H1 (cell line): ENCODE results near the gene LCA5. TPM values are rescaled to one million over a fixed set of nuclear protein-coding genes. Genes with fewer than 3 reads are reported as not detected.

Experiments used
- CTCF ChIA-PET: fragments of 300-600 bp; sonication (Branson Sonifier 250); formaldehyde crosslinking; loops from one replicate; lab custom pipeline; 2021; ENCODE audit not compliant: partially characterized antibody; lab: Charles Lee
- POLR2A ChIA-PET: fragments of 300-600 bp; sonication (Branson Sonifier 250); formaldehyde crosslinking; loops from one replicate; lab custom pipeline; 2021; ENCODE audit warnings: inconsistent platforms; ENCODE audit not compliant: partially characterized antibody; lab: Charles Lee
- DNase-seq, 2 experiments: peaks; one replicate each; pipeline versions ENCODE4 v3.0.0 to v3.0.0-alpha.2; 2010 to 2022; ENCODE audit warnings: low spot score in 2 of 2, low read depth in 1 of 2, mixed read lengths in 1 of 2
- FAIRE-seq: peaks from 2 replicates; lab custom pipeline; 2011; peaks lifted over from hg19 to GRCh38; lab: Jason Lieb, UNC
- H2AFZ ChIP-seq: 2 replicates; pipeline ENCODE4 v1.8.1; 2012; ENCODE audit warnings: low read length, inconsistent platforms
- H2AK5ac ChIP-seq: 2 replicates; pipeline ENCODE4 v1.6.1; 2013; ENCODE audit warnings: low read depth, low read length
- H2BK120ac ChIP-seq: replicated peaks from 2 replicates; pipeline ENCODE3; 2013; ENCODE audit warnings: low read depth, low read length, inconsistent platforms
- H2BK12ac ChIP-seq: 2 replicates; pipeline ENCODE4 v1.6.1; 2013; ENCODE audit warnings: low read depth, low read length
- H2BK15ac ChIP-seq: 2 replicates; pipeline ENCODE4 v1.6.1; 2013; ENCODE audit warnings: low read length
- H2BK20ac ChIP-seq: 2 replicates; pipeline ENCODE4 v1.6.1; 2013; ENCODE audit warnings: low read length
- H2BK5ac ChIP-seq: 2 replicates; pipeline ENCODE4 v1.6.1; 2013; ENCODE audit warnings: low read depth, low read length
- H3K14ac ChIP-seq: 2 replicates; pipeline ENCODE4 v1.6.1; 2013; ENCODE audit warnings: inconsistent platforms; ENCODE audit not compliant: insufficient read length
- H3K18ac ChIP-seq: 2 replicates; pipeline ENCODE4 v1.6.1; 2013; ENCODE audit warnings: low read length; ENCODE audit errors: extremely low read depth
- H3K23ac ChIP-seq: 2 replicates; pipeline ENCODE4 v1.6.1; 2013; ENCODE audit warnings: inconsistent platforms; ENCODE audit not compliant: insufficient read length
- H3K23me2 ChIP-seq: 2 replicates; pipeline ENCODE4 v1.6.1; 2013; ENCODE audit warnings: low read depth, low read length
- H3K27ac ChIP-seq: 2 replicates; pipeline ENCODE4 v1.6.1; 2011; ENCODE audit warnings: low read depth, low read length, inconsistent platforms
- H3K27me3 ChIP-seq, 4 experiments: replicated peaks in 1 of 4; 1 replicate in 1 of 4; 2 replicates in 3 of 4; pipeline versions ENCODE4 v1.6.1 to v1.8.1; 2011 to 2013; ENCODE audit warnings: low read length in 3 of 4, mild to moderate bottlenecking in 3 of 4, inconsistent platforms in 2 of 4, mixed read lengths in 2 of 4, moderate library complexity in 1 of 4; ENCODE audit not compliant: control insufficient read depth in 3 of 4, insufficient read depth in 3 of 4; ENCODE audit errors: extremely low read depth in 1 of 4
- H3K36me3 ChIP-seq, 4 experiments: 2 replicates each; pipeline versions ENCODE4 v1.6.1 to v1.8.1; 2011 to 2013; ENCODE audit warnings: mild to moderate bottlenecking in 4 of 4, low read length in 3 of 4, moderate library complexity in 2 of 4, control low read depth in 1 of 4, inconsistent platforms in 1 of 4; ENCODE audit not compliant: insufficient read depth in 4 of 4, control insufficient read depth in 2 of 4
- H3K4ac ChIP-seq: replicated peaks from 2 replicates; pipeline ENCODE3; 2013; ENCODE audit warnings: low read length, low read depth, mixed read lengths, inconsistent platforms; ENCODE audit not compliant: insufficient read length
- H3K4me1 ChIP-seq, 4 experiments: replicated peaks in 1 of 4; 1 replicate in 1 of 4; 2 replicates in 3 of 4; pipeline versions ENCODE4 v1.6.1 to v1.8.1; 2011 to 2013; ENCODE audit warnings: low read length in 3 of 4, inconsistent platforms in 2 of 4, mixed read lengths in 1 of 4; ENCODE audit not compliant: insufficient read depth in 4 of 4, control insufficient read depth in 3 of 4
- H3K4me2 ChIP-seq, 2 experiments: 2 replicates each; pipeline versions ENCODE4 v1.6.1 to v1.8.1; 2011 to 2013; ENCODE audit warnings: low read depth in 2 of 2, low read length in 2 of 2, control low read depth in 1 of 2, inconsistent platforms in 1 of 2, mild to moderate bottlenecking in 1 of 2; ENCODE audit not compliant: insufficient read depth in 1 of 2
- H3K4me3 ChIP-seq, 4 experiments: fragments of 200-600, 300-600 bp in 1 of 4; sonication (generic), shearing (Covaris generic), sonication (Bioruptor Twin) in 1 of 4; 2 replicates each; pipeline versions ENCODE4 v1.5.1 to v1.8.1; 2011 to 2016; ENCODE audit warnings: low read length in 4 of 4, low read depth in 3 of 4, control low read depth in 2 of 4, inconsistent platforms in 2 of 4, mild to moderate bottlenecking in 2 of 4, mixed read lengths in 1 of 4, moderate library complexity in 1 of 4; ENCODE audit not compliant: insufficient read depth in 2 of 4; ENCODE audit errors: extremely low read depth in 1 of 4
- H3K56ac ChIP-seq: replicated peaks from 2 replicates; pipeline ENCODE3; 2013; ENCODE audit warnings: low read depth, mild to moderate bottlenecking, mixed read lengths, low read length, inconsistent platforms; ENCODE audit not compliant: insufficient read length
- H3K79me1 ChIP-seq: 2 replicates; pipeline ENCODE4 v1.6.1; 2013; ENCODE audit warnings: low read depth, low read length, control low read depth
- H3K79me2 ChIP-seq, 2 experiments: 2 replicates each; pipeline versions ENCODE4 v1.6.1 to v1.8.1; 2012 to 2013; ENCODE audit warnings: low read length in 2 of 2, mild to moderate bottlenecking in 2 of 2, inconsistent platforms in 1 of 2; ENCODE audit not compliant: insufficient read depth in 2 of 2, control insufficient read depth in 1 of 2
- H3K9ac ChIP-seq, 4 experiments: replicated peaks in 1 of 4; 1 replicate in 1 of 4; 2 replicates in 3 of 4; pipeline versions ENCODE4 v1.6.1 to v1.8.1; 2011 to 2013; ENCODE audit warnings: low read depth in 3 of 4, low read length in 3 of 4, control low read depth in 2 of 4, mild to moderate bottlenecking in 2 of 4, moderate library complexity in 2 of 4, inconsistent platforms in 1 of 4; ENCODE audit errors: extremely low read depth in 1 of 4
- H3K9me3 ChIP-seq, 2 experiments: 2 replicates each; pipeline versions ENCODE4 v1.6.1 to v1.8.1; 2012 to 2013; ENCODE audit warnings: mild to moderate bottlenecking in 2 of 2, moderate library complexity in 2 of 2, control low read depth in 1 of 2, inconsistent platforms in 1 of 2, low read depth in 1 of 2, low read length in 1 of 2, mixed read lengths in 1 of 2; ENCODE audit not compliant: insufficient read depth in 2 of 2
- H4K20me1 ChIP-seq, 2 experiments: replicated peaks in 1 of 2; 2 replicates each; pipeline versions ENCODE3 to v1.8.1; 2011 to 2013; ENCODE audit warnings: inconsistent platforms in 2 of 2, low read length in 2 of 2, mild to moderate bottlenecking in 1 of 2; ENCODE audit not compliant: insufficient read depth in 2 of 2, control insufficient read depth in 1 of 2
- H4K5ac ChIP-seq: 2 replicates; pipeline ENCODE4 v1.6.1; 2013; ENCODE audit warnings: low read length, low read depth, mixed read lengths, inconsistent platforms; ENCODE audit not compliant: insufficient read length
- H4K8ac ChIP-seq: 2 replicates; pipeline ENCODE4 v1.8.0; 2013; ENCODE audit warnings: mild to moderate bottlenecking, moderate library complexity, low read length, inconsistent platforms; ENCODE audit not compliant: insufficient read depth; ENCODE audit errors: extremely low read depth
- H4K91ac ChIP-seq: replicated peaks from 2 replicates; pipeline ENCODE3; 2013; ENCODE audit warnings: low read length, mixed read lengths, inconsistent platforms; ENCODE audit not compliant: insufficient read length
- HDAC2 ChIP-seq, 2 experiments: fragments of 300-600 bp in 1 of 2; sonication (generic) in 1 of 2; IDR thresholded peaks; 2 replicates each; pipeline ENCODE4 v1.6.1; 2011 to 2012; ENCODE audit warnings: low read depth in 2 of 2, low read length in 2 of 2, mild to moderate bottlenecking in 2 of 2, moderate library complexity in 2 of 2, borderline replicate concordance in 1 of 2, inconsistent platforms in 1 of 2
- WGBS, 2 experiments: shearing (Covaris generic) in 1 of 2; methylation state at CpG; one replicate each; pipeline versions ENCODE4 v1.1.6 to v1.1.7; 2013 to 2015; ENCODE audit warnings: low lambda C conversion rate in 2 of 2, mixed read lengths in 2 of 2, inconsistent platforms in 1 of 2, low coverage in 1 of 2, missing lambda C conversion rate in 1 of 2; ENCODE audit not compliant: insufficient replicate concordance in 2 of 2, insufficient coverage in 1 of 2, insufficient read length in 1 of 2; ENCODE audit errors: extremely low coverage in 1 of 2, missing lambda C conversion rate in 1 of 2; 5-methylcytosine and 5-hydroxymethylcytosine counted together
- polyA plus RNA-seq, 7 experiments: library from polyadenylated mRNA; depleted of rRNA in 3 of 7; stranded (reverse) in 5 of 7; unstranded in 2 of 7; fragments of >200 nt in 5 of 7; fragments of 200-250 nt in 2 of 7; gene quantifications; 1 replicate in 5 of 7; 2 replicates in 1 of 7; 4 replicates in 1 of 7; pipeline versions ENCODE4 v1.2.1 to v1.2.3, GENCODE V29; 2011 to 2013; ENCODE audit warnings: missing spikeins in 2 of 7, mixed read lengths in 2 of 7
- total RNA-seq: library from RNA; stranded (reverse); fragmentation: NEBNext Ultra II Directional; extraction: Animal tissue kit (Norgen Biotek cat#: 25700); gene quantifications from 2 replicates; pipeline ENCODE4 v1.2.1, GENCODE V29; 2021

The LCA5 gene
- total and polyA plus RNA-seq, 2 of the 8 experiments (the other 6 are each of a cell fraction or from before 2014, with no cell fraction given): 0.44 to 3.6 TPM

DNA sequence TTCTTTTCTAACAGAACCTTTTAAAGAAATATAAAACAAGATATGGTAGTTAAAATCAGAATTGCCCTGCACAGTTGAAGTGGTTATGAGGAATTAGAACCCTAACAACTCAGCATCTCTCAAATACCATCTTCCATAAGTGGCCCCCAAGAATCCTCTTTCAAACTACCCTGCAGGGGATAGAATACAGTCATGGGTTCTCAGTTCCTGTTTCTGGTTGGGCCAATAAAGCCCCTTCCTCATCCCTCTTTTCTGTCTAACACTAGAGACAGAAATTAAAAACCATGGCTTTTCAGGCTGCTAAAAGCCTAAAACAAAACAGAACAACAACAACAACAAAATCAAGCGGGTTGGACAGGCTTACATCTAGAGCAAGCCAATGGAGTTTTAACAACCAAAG is 6.7 kb upstream of the LCA5 start:
- no peak overlapping the region; the same call in 1 of the 2 replicates for H2BK12ac ChIP-seq
- no peak overlapping the region for H3K56ac ChIP-seq
- WGBS, 2 experiments: 68% methylated on average over 1 of the region's 1 CpG; no CpG with 5 or more reads in 1 of the 2 experiments
- peak overlapping the region in 1 of 2 experiments; percentile 12; a peak in 1 of 4 replicates for H3K4me2 ChIP-seq
- H2BK15ac ChIP-seq: no peak overlapping the region
- no peak overlapping the region for H2BK20ac ChIP-seq
- no peaks in the 10 kb centered on the region for H3K9me3 ChIP-seq
- CTCF ChIA-PET: interaction anchor here (1.3 to 2.7 kb wide), 3 partner anchors 19 to 128 kb away, joined by 4 to 12 read pairs (median 5); no protein-coding TSS in a partner anchor
- H3K79me1 ChIP-seq: no peaks in the 10 kb centered on the region
- H3K36me3 ChIP-seq: no peaks in the 10 kb centered on the region
- H4K20me1 ChIP-seq: no peaks in the 10 kb centered on the region
- no peak overlapping the region for H4K8ac ChIP-seq
- no peak overlapping the region for H3K4ac ChIP-seq
- no peak overlapping the region for H3K27ac ChIP-seq
- H3K27me3 ChIP-seq: no peaks in the 10 kb centered on the region
- H3K9ac ChIP-seq: no peak overlapping the region
- H4K5ac ChIP-seq: no peak overlapping the region
- DNase-seq (no peak), FAIRE-seq (no peak)
- H3K23me2 ChIP-seq: no peaks in the 10 kb centered on the region
- no peaks in the 10 kb centered on the region; a peak in 1 of 4 replicates for H3K79me2 ChIP-seq
- no peak overlapping the region for H3K14ac ChIP-seq
- no peak overlapping the region for H3K23ac ChIP-seq
- H3K4me3 ChIP-seq: no peak overlapping the region
- H2BK5ac ChIP-seq: no peak overlapping the region
- POLR2A ChIA-PET: interaction anchor here (0.7 to 0.9 kb wide), 2 partner anchors 9 to 16 kb away, joined by 3 read pairs; no protein-coding TSS in a partner anchor
- no peak overlapping the region for H2BK120ac ChIP-seq
- H3K4me1 ChIP-seq: peaks cover 4 to 12% (median 5%) of the 10 kb centered on the region in 4 experiments; a peak in 6 of 7 replicates
- no peak overlapping the region for H3K18ac ChIP-seq
- H2AFZ ChIP-seq: no peak overlapping the region
- no peak overlapping the region for H2AK5ac ChIP-seq
- no peak overlapping the region for H4K91ac ChIP-seq
- TF ChIP-seq HDAC2 (IDR thresholded peaks at IDR 0.05; ENCODE audit: borderline replicate concordance in 1 of 2, low read depth in 2 of 2, low read length in 2 of 2): no peak
